C4-2B (cell line): ENCODE data around the gene RPTOR.
"Not testable (repeated sequence)": the region's sequence is repeated elsewhere in the genome, so short reads cannot be mapped to it uniquely, and the experiment has no call there.

Experiments used
- H3K27ac ChIP-seq: fragments of 450-650 bp; 2 replicates; pipeline ENCODE4 v1.5.1; 2017
- ZFX ChIP-seq: fragments of 450-650 bp; IDR thresholded peaks from 2 replicates; pipeline ENCODE4 v1.6.1; 2017
- TF ChIP-seq, protein P1 (sequence below): fragments of 450-650 bp; conservative IDR thresholded peaks from 2 replicates; pipeline ENCODE4 v1.5.1; 2017; ENCODE audit warnings: mild to moderate bottlenecking

The RPTOR gene

DNA sequence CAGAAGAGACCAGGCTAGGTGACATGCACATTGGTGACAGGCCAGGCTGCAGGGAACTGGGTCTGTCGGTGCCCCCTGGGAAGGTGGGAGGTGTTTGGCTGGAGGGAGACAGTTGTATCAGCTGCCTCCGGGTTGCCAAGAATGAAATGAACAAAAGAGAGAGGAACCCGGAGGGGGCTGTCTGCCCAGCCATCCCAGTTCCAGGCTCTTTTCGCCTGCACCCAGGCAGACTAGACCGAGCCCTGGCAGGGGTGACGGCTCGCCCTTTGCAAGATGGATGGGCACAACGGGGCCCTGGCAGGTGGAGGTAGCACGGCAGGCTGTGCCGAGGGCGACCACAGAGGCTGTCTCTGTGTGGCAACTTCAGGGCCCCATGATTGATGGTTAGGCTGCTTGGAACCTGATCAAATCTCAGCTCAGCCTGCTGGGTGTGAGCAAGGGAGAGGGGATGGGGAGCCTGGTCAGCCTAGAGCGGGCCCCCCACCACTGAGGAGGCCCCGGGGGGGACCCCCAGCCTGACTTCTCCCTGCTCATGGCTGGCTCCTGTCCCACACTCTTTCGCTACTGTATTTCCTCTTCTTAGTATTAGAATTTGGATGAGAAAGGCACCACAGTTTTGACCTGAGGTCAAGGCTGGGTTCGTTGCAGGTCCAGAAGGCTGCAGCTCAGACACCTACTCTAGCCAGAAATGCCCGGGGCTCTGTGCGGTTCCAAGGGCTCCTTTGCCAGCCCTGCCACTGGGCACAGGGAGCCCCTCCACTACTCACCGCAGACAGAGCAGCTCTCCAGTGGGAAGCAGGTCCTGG, 328.1 kb downstream of the RPTOR start:
- no peak for TF ChIP-seq ZFX
- TF ChIP-seq, protein P1, sequence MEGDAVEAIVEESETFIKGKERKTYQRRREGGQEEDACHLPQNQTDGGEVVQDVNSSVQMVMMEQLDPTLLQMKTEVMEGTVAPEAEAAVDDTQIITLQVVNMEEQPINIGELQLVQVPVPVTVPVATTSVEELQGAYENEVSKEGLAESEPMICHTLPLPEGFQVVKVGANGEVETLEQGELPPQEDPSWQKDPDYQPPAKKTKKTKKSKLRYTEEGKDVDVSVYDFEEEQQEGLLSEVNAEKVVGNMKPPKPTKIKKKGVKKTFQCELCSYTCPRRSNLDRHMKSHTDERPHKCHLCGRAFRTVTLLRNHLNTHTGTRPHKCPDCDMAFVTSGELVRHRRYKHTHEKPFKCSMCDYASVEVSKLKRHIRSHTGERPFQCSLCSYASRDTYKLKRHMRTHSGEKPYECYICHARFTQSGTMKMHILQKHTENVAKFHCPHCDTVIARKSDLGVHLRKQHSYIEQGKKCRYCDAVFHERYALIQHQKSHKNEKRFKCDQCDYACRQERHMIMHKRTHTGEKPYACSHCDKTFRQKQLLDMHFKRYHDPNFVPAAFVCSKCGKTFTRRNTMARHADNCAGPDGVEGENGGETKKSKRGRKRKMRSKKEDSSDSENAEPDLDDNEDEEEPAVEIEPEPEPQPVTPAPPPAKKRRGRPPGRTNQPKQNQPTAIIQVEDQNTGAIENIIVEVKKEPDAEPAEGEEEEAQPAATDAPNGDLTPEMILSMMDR: no peak
- no peak overlapping the region for H3K27ac ChIP-seq

DNA sequence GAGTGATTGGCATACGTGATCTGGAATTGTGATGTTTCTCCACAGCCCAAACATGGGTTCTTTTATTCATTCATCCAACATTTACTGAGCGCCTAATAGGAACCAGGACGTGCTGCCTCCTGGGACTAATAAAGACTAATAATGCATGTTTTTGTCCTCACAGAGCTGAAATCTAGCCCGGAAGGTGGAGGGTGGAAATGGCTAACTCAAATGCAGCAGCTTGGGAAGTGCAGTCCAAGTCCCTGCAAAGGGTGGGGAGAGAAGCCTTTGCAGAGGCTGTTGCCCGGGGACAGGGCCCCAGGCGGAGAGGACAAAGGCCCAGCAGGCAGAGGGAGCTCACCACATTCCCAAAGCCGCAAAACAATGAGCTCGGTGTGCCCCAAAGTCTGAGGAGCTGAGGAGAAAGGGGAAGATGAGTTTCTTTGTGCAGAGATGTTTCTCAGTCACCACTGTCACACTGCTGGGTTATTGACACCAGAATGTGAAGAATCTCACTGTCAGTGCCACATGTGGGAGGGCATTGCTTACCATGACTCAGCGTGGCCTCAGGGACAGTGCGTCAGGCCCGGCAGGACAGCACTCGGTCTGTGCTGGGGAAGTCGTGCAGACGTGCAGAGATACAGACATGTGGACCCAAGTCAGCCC, 328.8 kb downstream of the RPTOR start:
- TF ChIP-seq, protein P1: no peak
- TF ChIP-seq ZFX: no peak
- no peak overlapping the region for H3K27ac ChIP-seq

DNA sequence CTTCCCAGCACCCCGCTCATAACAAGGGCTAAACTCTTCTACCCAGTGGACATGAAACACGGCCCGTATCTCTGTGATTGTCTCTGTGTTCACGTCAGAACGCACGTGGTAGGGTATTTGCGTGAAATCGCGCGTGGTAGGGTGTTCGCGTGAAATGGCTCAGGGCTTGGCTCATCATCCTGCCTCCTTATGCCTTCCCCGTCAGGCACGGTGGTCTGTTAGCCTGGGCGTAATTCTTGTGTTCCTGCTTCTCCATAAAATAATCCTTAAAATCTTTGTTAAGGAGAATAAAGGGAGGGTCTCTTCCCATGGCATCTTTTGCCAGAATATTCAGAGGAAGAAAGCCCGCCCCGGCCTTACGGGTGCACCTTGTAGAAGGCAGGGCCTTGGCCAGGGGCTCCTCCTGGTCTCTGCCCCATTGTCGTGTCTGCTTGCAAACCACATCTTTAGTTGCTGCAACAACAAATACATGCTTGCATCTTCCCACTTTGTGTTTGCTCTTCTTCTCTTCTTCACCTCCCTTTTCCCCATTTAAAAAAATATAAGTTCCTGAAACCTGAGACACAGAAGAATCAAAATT, 330.3 kb downstream of the RPTOR start:
- no peak overlapping the region for H3K27ac ChIP-seq
- TF ChIP-seq, protein P1: no peak
- no peak for TF ChIP-seq ZFX

DNA sequence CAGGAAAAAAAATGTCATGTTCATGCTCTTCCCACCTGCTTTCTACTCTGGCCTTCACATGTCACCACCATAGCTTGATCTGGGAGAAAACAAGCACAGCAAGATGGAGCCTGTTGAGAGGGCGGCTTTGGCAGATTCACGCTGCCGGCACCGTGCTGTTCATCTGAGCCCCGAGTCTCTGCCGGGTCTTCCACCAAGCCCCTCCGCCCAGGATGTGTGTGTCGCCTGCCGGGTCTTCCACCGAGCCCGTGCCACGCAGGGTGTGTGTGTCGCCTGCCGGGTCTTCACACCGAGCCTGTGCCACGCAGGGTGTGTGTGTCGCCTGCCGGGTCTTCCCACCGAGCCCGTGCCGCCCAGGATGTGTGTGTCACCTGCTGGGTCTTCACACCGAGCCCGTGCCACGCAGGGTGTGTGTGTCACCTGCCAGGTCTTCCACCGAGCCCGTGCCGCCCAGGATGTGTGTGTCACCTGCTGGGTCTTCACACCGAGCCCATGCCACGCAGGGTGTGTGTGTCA, 330.9 kb downstream of the RPTOR start:
- H3K27ac ChIP-seq: not testable (repeated sequence)

DNA sequence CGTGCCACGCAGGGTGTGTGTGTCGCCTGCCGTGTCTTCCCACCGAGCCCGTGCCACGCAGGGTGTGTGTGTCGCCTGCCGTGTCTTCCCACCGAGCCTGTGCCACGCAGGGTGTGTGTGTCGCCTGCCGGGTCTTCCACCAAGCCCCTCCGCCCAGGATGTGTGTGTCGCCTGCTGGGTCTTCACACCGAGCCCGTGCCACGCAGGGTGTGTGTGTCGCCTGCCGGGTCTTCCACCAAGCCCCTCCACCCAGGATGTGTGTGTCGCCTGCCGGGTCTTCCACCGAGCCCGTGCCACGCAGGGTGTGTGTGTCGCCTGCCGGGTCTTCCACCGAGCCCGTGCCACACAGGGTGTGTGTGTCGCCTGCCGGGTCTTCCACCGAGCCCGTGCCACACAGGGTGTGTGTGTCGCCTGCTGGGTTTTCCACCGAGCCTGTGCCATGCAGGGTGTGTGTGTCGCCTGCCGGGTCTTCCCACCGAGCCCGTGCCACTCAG, 331.9 kb downstream of the RPTOR start:
- not testable (repeated sequence) for H3K27ac ChIP-seq

DNA sequence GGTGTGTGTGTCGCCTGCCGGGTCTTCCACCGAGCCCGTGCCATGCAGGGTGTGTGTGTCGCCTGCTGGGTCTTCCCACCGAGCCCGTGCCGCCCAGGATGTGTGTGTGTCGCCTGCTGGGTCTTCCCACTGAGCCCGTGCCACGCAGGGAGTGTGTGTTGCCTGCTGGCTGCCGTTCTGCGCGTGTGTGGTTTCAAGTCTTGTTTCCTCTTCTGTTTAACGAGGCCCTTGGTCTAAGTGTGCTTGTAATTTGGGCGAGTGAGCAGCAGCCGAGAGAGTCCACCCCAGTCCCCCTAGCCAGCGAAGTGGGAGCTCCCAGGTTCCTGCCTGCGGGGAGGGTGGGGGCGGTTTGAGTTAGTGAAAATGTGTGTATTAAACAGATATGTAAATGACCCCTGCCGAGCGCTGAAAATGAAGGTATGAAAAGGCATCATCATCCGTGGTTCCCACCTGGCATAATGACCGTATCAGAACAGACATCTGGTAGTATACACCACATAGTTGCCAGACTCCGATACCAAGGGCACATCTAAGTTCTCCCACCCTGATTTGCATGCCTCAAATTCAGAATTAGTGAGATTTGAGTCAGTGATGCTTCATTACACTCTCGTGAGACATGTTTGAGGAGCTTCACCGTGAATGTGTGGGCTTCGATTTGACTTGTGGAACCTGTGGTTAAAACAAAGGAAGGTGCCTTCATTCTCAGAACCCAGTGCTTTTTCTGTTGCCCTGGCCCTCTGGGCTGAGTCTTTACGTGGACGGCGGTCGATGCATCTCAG, 332.5 kb downstream of the RPTOR start:
- TF ChIP-seq ZFX: no peak
- TF ChIP-seq, protein P1: no peak
- H3K27ac ChIP-seq: no peak overlapping the region

DNA sequence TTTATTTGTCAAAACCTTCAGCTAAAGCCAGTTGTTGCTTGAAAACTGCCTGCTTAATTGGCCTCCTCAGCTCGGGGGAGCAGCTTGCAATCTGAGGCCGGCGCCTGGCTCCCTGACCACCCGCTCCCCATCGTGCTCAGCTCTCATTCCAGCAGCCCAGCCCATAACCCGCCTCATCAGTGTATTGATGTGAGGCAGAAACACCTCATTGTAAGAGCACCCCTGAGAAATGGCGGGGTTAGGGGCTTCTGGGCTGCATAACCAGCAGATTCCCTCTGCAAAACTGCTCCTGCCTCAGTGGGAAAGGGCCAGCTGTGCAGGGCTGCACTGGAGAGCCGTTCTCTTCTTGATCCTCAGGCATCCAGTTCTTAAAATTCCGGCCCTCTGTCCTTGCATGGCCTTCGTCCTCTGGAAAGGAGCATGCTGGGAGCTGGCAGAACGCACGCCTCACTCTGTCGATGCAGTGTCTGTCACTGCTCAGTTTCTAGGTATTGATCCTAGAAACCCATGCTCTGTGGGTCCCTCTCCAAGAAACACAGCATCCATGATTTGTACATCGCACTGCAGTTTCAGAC, 333.2 kb downstream of the RPTOR start:
- no peak for TF ChIP-seq ZFX
- no peak overlapping the region for H3K27ac ChIP-seq

DNA sequence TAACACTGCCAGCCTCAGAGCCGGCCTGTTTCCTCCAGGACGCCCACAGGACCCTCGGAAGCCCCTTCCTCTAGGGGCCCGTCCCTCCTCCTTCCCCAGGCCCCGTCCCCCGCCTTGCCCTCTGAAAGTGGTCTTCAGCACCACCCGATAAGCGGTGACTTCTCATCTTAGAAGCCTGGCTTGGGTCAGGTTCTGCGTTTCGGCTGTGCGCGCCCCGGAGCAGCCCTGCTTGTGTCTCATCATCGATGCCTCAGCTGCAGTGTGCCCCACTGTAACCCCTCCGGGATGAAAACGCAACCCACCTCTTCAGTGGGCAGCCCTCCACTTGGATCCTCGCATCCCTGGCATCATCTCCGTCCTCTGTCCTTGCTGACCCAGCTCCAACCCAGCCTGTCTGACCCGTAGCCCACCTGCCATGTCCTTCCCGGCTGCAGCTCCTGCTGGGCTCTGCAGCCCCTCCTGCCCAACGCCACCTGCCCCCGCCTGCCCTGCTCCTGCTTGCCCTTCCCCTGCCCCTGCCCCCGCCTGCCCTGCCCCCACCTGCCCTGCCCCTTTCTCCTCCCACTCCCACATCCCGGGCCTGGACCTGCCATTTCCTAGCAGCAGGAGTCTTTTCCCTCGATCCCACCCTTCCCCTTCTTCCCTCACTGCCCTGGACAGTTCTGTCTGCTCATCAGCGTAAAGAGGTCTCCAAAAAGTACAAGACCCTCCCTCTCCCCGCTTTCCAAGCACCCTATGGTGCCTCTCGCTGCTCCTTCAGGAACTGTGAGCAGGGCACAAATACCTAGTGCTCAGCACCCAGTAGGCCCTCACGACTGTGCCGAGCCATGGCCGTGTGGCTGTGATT, 334.5 kb downstream of the RPTOR start:
- TF ChIP-seq ZFX: no peak
- TF ChIP-seq, protein P1: no peak
- no peak overlapping the region for H3K27ac ChIP-seq
